Neural cell (in vitro differentiated cells): ENCODE results near the gene ASCC3. TPM values are rescaled to one million over a fixed set of nuclear protein-coding genes. Genes with fewer than 3 reads are reported as not detected.
"Not testable (repeated sequence)": the region's sequence is repeated elsewhere in the genome, so short reads cannot be mapped to it uniquely, and the experiment has no call there.

Source experiments
- H2AFZ ChIP-seq: fragments of 200-600, 300-800 bp; sonication (generic), shearing (Covaris generic); 2 replicates; pipeline ENCODE4 v1.6.0; 2014; ENCODE audit warnings: low read depth, mild to moderate bottlenecking, antibody characterized with exemption, low read length, moderate library complexity
- H3F3A ChIP-seq: fragments of 200-600 bp; shearing (Covaris generic); 2 replicates; pipeline ENCODE4 v1.6.1; 2016; ENCODE audit warnings: mild to moderate bottlenecking, moderate library complexity, mixed read lengths, antibody characterized with exemption, low read length; ENCODE audit not compliant: insufficient read depth, poor library complexity, severe bottlenecking
- H3K27ac ChIP-seq: fragments of 200-600, 300-800 bp; sonication (generic), shearing (Covaris generic); 2 replicates; pipeline ENCODE4 v1.5.1; 2014; ENCODE audit warnings: mild to moderate bottlenecking, low read length, moderate library complexity
- H3K27me3 ChIP-seq: fragments of 300-800, 200-600 bp; sonication (generic), shearing (Covaris generic); 2 replicates; pipeline ENCODE4 v1.6.0; 2014; ENCODE audit warnings: mild to moderate bottlenecking, low read depth, low read length, moderate library complexity; ENCODE audit not compliant: insufficient read depth
- H3K36me3 ChIP-seq: fragments of 300-800, 200-600 bp; sonication (generic), shearing (Covaris generic); 2 replicates; pipeline ENCODE4 v1.5.1; 2014; ENCODE audit warnings: mild to moderate bottlenecking, antibody characterized with exemption, low read length, moderate library complexity; ENCODE audit not compliant: insufficient read depth
- H3K4me2 ChIP-seq: fragments of 300-800, 200-600 bp; sonication (generic), shearing (Covaris generic); 2 replicates; pipeline ENCODE4 v1.6.0; 2014; ENCODE audit warnings: mild to moderate bottlenecking, low read length
- H3K4me3 ChIP-seq: fragments of 300-800, 200-600 bp; sonication (generic), shearing (Covaris generic); 2 replicates; pipeline ENCODE4 v1.5.1; 2014; ENCODE audit warnings: mild to moderate bottlenecking, low read length, moderate library complexity
- H3K79me2 ChIP-seq: fragments of 200-600 bp; shearing (Covaris generic); replicated peaks from 2 replicates; pipeline ENCODE4 v1.6.0; 2014; ENCODE audit warnings: mild to moderate bottlenecking, low read length, moderate library complexity; ENCODE audit not compliant: insufficient read depth
- H3K9ac ChIP-seq: fragments of 300-800, 200-600 bp; sonication (generic), shearing (Covaris generic); 2 replicates; pipeline ENCODE4 v1.6.1; 2016; ENCODE audit warnings: mild to moderate bottlenecking, low read length, mixed read lengths
- H3K9me2 ChIP-seq: fragments of 200-600 bp; shearing (Covaris generic); 2 replicates; pipeline ENCODE4 v1.6.1; 2016; ENCODE audit warnings: mild to moderate bottlenecking, low read length, mixed read lengths; ENCODE audit not compliant: insufficient read depth
- H3K9me3 ChIP-seq: fragments of 200-600, 300-800 bp; sonication (generic), shearing (Covaris generic); 2 replicates; pipeline ENCODE4 v1.6.1; 2016; ENCODE audit warnings: mild to moderate bottlenecking, mixed run types, low read length, moderate library complexity, mixed read lengths
- H4K20me1 ChIP-seq: fragments of 200-600 bp; shearing (Covaris generic); 2 replicates; pipeline ENCODE4 v1.6.1; 2016; ENCODE audit warnings: mild to moderate bottlenecking, mixed run types; ENCODE audit not compliant: insufficient read depth
- EP300 ChIP-seq: fragments of 450-650 bp; conservative IDR thresholded peaks from 2 replicates; pipeline ENCODE4 v1.6.1; 2014; ENCODE audit warnings: antibody characterized with exemption, mild to moderate bottlenecking, moderate library complexity; ENCODE audit not compliant: poor library complexity, severe bottlenecking
- EZH2 ChIP-seq: fragments of 200-600, 300-800 bp; shearing (Covaris generic), sonication (generic); IDR thresholded peaks from 2 replicates; pipeline ENCODE4 v1.6.1; 2014; ENCODE audit warnings: antibody characterized with exemption, low read length, borderline replicate concordance, mild to moderate bottlenecking; ENCODE audit not compliant: insufficient read depth, poor library complexity, severe bottlenecking
- MXI1 ChIP-seq: fragments of 450-650 bp; conservative IDR thresholded peaks from 2 replicates; pipeline ENCODE4 v1.6.1; 2014; ENCODE audit warnings: antibody characterized with exemption, mild to moderate bottlenecking; ENCODE audit not compliant: poor library complexity, severe bottlenecking
- POLR2AphosphoS5 ChIP-seq: IDR thresholded peaks from 2 replicates; pipeline ENCODE4 v1.6.1; 2012
- RAD21 ChIP-seq: fragments of 450-650 bp; conservative IDR thresholded peaks from 2 replicates; pipeline ENCODE4 v1.6.1; 2014; ENCODE audit warnings: antibody characterized with exemption, mild to moderate bottlenecking, moderate library complexity
- SMC3 ChIP-seq: fragments of 450-650 bp; conservative IDR thresholded peaks from 2 replicates; pipeline ENCODE4 v1.6.1; 2014; ENCODE audit warnings: antibody characterized with exemption, mild to moderate bottlenecking, moderate library complexity; ENCODE audit not compliant: poor library complexity
- TAF1 ChIP-seq: IDR thresholded peaks from 2 replicates; pipeline ENCODE4 v1.6.1; 2012; ENCODE audit warnings: low read depth
- polyA plus RNA-seq: library from polyadenylated mRNA; depleted of rRNA; stranded (reverse); fragments of >200 nt; gene quantifications from 2 replicates; pipeline ENCODE4 v1.2.3, GENCODE V29; 2014
- TF ChIP-seq, protein P1 (sequence below): fragments of 450-650 bp; IDR thresholded peaks from 2 replicates; pipeline ENCODE4 v1.5.1; 2014; ENCODE audit warnings: antibody characterized with exemption, mild to moderate bottlenecking, moderate library complexity; ENCODE audit not compliant: poor library complexity, severe bottlenecking
- TF ChIP-seq, protein P2 (sequence below): IDR thresholded peaks from 2 replicates; pipeline ENCODE4 v1.6.1; 2012; ENCODE audit warnings: borderline replicate concordance

ASCC3 gene
- polyA plus RNA-seq, 1 donor from 2014 or later = 14.9 TPM

DNA sequence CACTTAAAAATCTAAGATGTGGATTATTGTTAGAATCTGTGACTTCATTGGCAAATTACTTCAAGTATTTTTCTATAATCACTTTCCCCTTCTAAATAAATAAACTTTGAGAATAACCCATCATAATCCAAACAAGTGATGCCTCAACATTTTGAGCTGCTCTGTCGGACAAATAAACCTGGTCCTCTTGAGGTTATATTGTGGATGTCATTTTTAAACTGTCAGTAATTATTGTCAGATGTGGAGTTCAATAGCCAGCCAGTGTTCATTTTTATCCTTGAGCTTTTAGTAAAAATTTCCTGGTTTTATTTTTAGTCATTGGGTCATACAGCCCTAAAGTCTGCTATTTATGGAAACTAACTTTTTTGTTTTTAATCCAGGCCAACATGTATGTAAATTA, 9.5 kb upstream of the ASCC3 start:
- not testable (repeated sequence) for H3K9me2 ChIP-seq, H3K4me3 ChIP-seq, H3F3A ChIP-seq, H2AFZ ChIP-seq, H3K9me3 ChIP-seq, H3K9ac ChIP-seq, H3K79me2 ChIP-seq, H4K20me1 ChIP-seq, H3K27me3 ChIP-seq, H3K36me3 ChIP-seq, H3K4me2 ChIP-seq, H3K27ac ChIP-seq

DNA sequence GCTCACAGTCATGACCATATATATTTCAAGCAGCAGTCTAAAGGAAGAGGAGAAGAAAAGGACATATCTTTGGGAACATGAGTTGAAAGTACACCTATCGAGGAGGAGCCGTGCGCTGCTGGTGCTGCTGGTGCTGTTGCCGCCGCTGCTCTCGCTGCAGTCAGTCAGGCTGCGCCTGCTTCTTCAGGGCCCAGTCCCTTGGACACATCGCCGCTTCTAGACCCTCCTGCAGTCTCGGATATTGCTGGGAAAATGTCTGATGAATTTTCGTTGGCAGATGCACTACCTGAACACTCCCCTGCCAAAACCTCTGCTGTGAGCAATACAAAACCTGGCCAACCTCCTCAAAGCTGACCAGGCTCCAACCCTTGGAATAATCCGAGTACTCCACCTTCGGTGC, 8.2 kb upstream of the ASCC3 start:
- H3F3A ChIP-seq = no peaks in the 10 kb centered on the region
- H3K9me3 ChIP-seq = no peaks in the 10 kb centered on the region
- no peak overlapping the region for H3K4me3 ChIP-seq
- H3K27me3 ChIP-seq = no peaks in the 10 kb centered on the region
- H3K4me2 ChIP-seq = no peak overlapping the region
- no peak overlapping the region for H2AFZ ChIP-seq
- no peak overlapping the region for H3K9ac ChIP-seq
- H3K36me3 ChIP-seq = no peaks in the 10 kb centered on the region
- H4K20me1 ChIP-seq = no peaks in the 10 kb centered on the region
- no peak overlapping the region for H3K27ac ChIP-seq
- TF ChIP-seq TAF1 = no peak
- TF ChIP-seq EP300 = no peak
- TF ChIP-seq, protein P1, sequence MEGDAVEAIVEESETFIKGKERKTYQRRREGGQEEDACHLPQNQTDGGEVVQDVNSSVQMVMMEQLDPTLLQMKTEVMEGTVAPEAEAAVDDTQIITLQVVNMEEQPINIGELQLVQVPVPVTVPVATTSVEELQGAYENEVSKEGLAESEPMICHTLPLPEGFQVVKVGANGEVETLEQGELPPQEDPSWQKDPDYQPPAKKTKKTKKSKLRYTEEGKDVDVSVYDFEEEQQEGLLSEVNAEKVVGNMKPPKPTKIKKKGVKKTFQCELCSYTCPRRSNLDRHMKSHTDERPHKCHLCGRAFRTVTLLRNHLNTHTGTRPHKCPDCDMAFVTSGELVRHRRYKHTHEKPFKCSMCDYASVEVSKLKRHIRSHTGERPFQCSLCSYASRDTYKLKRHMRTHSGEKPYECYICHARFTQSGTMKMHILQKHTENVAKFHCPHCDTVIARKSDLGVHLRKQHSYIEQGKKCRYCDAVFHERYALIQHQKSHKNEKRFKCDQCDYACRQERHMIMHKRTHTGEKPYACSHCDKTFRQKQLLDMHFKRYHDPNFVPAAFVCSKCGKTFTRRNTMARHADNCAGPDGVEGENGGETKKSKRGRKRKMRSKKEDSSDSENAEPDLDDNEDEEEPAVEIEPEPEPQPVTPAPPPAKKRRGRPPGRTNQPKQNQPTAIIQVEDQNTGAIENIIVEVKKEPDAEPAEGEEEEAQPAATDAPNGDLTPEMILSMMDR = no peak
- no peak for TF ChIP-seq RAD21
- TF ChIP-seq MXI1 = no peak
- no peak for TF ChIP-seq POLR2AphosphoS5
- TF ChIP-seq, protein P2, sequence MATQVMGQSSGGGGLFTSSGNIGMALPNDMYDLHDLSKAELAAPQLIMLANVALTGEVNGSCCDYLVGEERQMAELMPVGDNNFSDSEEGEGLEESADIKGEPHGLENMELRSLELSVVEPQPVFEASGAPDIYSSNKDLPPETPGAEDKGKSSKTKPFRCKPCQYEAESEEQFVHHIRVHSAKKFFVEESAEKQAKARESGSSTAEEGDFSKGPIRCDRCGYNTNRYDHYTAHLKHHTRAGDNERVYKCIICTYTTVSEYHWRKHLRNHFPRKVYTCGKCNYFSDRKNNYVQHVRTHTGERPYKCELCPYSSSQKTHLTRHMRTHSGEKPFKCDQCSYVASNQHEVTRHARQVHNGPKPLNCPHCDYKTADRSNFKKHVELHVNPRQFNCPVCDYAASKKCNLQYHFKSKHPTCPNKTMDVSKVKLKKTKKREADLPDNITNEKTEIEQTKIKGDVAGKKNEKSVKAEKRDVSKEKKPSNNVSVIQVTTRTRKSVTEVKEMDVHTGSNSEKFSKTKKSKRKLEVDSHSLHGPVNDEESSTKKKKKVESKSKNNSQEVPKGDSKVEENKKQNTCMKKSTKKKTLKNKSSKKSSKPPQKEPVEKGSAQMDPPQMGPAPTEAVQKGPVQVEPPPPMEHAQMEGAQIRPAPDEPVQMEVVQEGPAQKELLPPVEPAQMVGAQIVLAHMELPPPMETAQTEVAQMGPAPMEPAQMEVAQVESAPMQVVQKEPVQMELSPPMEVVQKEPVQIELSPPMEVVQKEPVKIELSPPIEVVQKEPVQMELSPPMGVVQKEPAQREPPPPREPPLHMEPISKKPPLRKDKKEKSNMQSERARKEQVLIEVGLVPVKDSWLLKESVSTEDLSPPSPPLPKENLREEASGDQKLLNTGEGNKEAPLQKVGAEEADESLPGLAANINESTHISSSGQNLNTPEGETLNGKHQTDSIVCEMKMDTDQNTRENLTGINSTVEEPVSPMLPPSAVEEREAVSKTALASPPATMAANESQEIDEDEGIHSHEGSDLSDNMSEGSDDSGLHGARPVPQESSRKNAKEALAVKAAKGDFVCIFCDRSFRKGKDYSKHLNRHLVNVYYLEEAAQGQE = no peak
- TF ChIP-seq SMC3 = no peak
- TF ChIP-seq EZH2 = no peak
- no peaks in the 10 kb centered on the region for H3K79me2 ChIP-seq
- no peaks in the 10 kb centered on the region for H3K9me2 ChIP-seq

DNA sequence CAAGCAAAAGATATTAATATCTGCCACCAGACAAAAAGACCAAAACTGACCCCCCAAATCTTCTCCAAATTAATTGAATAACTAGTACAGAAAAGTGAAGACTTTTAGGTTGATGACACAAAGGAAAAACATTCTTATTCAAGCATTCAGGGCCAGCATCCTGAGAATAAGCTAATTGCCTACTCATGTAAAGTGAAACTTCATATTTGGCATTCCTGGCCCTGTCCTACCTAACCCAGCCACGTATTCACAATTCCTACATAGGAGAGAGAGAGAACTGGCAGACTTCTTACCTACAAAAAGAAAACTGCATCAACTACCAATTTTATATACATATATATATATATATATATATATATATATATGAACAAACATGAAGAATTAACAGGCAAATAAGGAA, 4.9 kb upstream of the ASCC3 start:
- H3K27ac ChIP-seq = no peak overlapping the region
- H3K27me3 ChIP-seq = no peaks in the 10 kb centered on the region
- TF ChIP-seq EP300 (no peak), MXI1 (no peak), SMC3 (no peak), EZH2 (no peak), RAD21 (no peak), TAF1 (no peak), POLR2AphosphoS5 (no peak)
- TF ChIP-seq, protein P2 = no peak
- TF ChIP-seq, protein P1 = no peak
- H3K4me3 ChIP-seq = no peak overlapping the region
- no peaks in the 10 kb centered on the region for H3K79me2 ChIP-seq
- no peak overlapping the region for H2AFZ ChIP-seq
- no peaks in the 10 kb centered on the region for H4K20me1 ChIP-seq
- H3F3A ChIP-seq = no peaks in the 10 kb centered on the region
- no peak overlapping the region for H3K9ac ChIP-seq
- no peaks in the 10 kb centered on the region for H3K9me2 ChIP-seq
- H3K4me2 ChIP-seq = no peak overlapping the region
- H3K9me3 ChIP-seq = no peaks in the 10 kb centered on the region
- no peaks in the 10 kb centered on the region for H3K36me3 ChIP-seq
